Skeletal muscle satellite cell (primary cell): Measurements from ENCODE around the gene IQCE.
"Not testable (repeated sequence)": the region's sequence is repeated elsewhere in the genome, so short reads cannot be mapped to it uniquely, and the experiment has no call there.

Experiments used
- H3K27me3 ChIP-seq: 2 replicates; pipeline ENCODE4 v1.7.0; 2013; ENCODE audit warnings: low read length; ENCODE audit not compliant: control insufficient read depth, insufficient read depth
- H3K36me3 ChIP-seq: 2 replicates; pipeline ENCODE4 v1.7.0; 2013; ENCODE audit warnings: mild to moderate bottlenecking, control low read depth, low read length; ENCODE audit not compliant: insufficient read depth
- H3K4me1 ChIP-seq: 2 replicates; pipeline ENCODE4 v1.7.0; 2013; ENCODE audit warnings: low read length; ENCODE audit not compliant: control insufficient read depth, insufficient read depth
- H3K4me2 ChIP-seq: 2 replicates; pipeline ENCODE4 v1.7.0; 2013; ENCODE audit warnings: mild to moderate bottlenecking, low read length
- H3K4me3 ChIP-seq: 2 replicates; pipeline ENCODE4 v1.7.0; 2013; ENCODE audit warnings: low read length
- H3K9ac ChIP-seq: 2 replicates; pipeline ENCODE4 v1.7.0; 2013; ENCODE audit warnings: mild to moderate bottlenecking, low read depth, low read length, moderate library complexity
- H3K9me3 ChIP-seq: replicated peaks from 2 replicates; pipeline ENCODE4 v1.7.0; 2013; ENCODE audit warnings: mild to moderate bottlenecking, control low read depth, low read length

Gene IQCE

DNA sequence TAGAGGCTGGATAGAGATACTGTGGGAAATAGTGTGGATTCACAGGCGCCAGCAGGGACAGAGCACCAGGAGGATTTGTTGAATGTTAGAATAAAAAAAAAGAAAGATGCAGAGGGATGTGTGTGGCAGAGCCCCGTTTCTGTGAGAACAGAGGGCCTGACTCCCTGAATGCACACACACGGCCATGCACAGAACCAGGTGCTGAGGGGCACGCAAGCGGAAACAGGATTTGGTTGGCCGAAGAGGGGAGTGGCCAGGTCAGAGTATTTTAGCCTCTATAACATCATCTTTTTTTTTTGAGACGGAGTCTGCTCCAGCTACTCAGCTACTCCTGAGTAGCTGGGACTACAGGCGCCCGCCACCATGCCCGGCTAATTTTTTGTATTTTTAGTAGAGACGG is 21.9 kb downstream of the IQCE start:
- Histone ChIP-seq H3K27me3 (no peaks in the 10 kb centered on the region), H3K9ac (no peak overlapping the region), H3K4me2 (no peak overlapping the region), H3K4me1 (no peaks in the 10 kb centered on the region), H3K9me3 (no peaks in the 10 kb centered on the region), H3K4me3 (no peak overlapping the region), H3K36me3 (peaks cover 17% of the 10 kb centered on the region)

DNA sequence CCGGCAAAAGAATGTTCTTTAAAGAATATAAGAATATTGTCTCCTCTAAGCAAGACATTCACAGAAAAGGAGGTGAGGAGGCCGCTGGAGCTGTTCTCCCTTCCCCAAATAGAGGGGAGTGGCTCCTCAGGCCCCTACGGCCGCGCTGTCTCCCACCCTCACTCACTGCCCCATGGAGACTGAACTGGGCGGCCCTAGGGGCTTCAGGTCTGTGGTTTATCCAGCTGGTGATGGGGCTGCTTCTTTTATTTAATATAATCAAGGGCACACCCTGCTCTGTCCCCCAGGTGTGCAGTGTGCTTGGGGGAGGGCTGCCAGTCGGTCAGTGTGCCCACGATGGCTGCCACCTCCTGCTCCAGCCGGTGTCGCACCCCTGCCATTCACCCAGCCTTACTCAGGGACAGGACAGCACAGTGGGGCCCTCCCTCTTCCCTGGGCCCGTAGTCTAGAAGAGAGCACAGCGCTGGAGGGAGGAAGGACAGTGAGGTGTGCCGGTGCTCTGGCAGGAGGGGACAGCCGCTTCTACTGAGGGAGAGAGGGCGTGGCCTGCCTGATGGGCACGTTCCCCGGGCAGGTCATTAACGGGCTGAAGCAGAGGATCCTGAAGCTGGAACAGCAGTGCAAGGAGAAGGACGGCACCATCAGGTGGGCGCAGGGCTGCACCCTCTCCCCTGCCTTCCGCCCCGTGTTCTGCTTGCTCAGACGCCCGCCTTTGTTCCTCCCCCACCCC is 23.4 kb downstream of the IQCE start:
- H3K9ac ChIP-seq, result no peak overlapping the region
- H3K27me3 ChIP-seq, result no peaks in the 10 kb centered on the region
- H3K4me2 ChIP-seq, result no peak overlapping the region
- no peaks in the 10 kb centered on the region for H3K4me1 ChIP-seq
- peaks cover 14% of the 10 kb centered on the region for H3K36me3 ChIP-seq
- H3K4me3 ChIP-seq, result no peak overlapping the region
- no peaks in the 10 kb centered on the region for H3K9me3 ChIP-seq

DNA sequence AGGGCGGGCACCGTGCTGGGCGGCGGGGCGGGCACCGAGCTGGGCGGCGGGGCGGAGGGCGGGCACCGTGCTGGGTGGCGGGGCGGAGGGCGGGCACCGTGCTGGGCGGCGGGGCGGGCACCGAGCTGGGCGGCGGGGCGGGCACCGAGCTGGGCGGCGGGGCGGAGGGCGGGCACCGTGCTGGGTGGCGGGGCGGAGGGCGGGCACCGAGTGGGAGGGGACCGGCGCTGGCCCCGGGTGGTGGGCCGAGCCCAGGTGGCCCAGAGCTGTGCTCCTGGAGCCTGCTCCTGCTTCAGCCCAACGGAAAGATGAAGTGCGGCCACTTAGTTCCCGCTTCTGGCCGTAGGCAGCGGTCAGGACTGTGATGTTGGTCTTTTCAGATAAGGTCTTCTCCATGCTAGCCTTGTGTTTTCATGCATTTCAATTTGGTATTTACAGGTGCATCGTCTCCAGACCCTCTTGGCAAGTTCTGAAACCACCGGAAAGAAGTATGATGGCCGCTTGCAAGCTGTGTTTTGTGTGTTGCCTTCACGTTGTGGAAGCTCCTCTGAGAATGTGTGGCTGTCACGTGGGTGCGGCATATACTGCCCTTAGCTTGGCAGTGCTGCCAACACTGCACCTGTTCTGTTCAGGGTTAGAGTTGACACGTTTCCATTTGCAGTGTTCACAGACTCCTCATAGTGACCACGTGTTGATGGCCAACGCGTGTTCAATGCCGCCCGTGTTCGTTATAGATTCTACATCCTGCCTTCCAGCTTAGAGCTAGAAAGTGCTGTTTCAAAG is 25.2 kb downstream of the IQCE start:
- Histone ChIP-seq H3K4me1 (no peaks in the 10 kb centered on the region), H3K36me3 (peaks cover 15% of the 10 kb centered on the region), H3K4me2 (no peak overlapping the region), H3K4me3 (no peak overlapping the region), H3K9ac (no peak overlapping the region), H3K27me3 (no peaks in the 10 kb centered on the region), H3K9me3 (no peaks in the 10 kb centered on the region)

DNA sequence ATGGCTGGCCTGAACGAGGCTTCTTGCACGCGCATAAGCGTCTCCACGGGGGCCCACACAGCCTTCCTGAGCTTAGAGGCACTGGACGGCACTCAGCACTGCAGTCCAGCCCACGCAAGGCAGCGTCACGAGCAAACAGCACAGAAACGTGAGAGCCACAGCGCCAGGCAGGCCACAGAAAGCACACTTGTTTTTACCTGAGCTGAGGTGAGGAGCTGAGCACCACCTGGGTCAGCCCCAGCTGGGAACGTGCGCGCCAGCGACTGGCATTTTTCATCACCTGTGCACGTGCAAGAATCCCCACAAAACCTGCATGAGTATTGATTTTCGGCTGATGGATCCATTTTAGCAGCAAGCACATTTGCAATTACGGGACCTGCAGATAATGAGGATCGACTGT is 26.7 kb downstream of the IQCE start:
- H3K4me2 ChIP-seq, result no peak overlapping the region

DNA sequence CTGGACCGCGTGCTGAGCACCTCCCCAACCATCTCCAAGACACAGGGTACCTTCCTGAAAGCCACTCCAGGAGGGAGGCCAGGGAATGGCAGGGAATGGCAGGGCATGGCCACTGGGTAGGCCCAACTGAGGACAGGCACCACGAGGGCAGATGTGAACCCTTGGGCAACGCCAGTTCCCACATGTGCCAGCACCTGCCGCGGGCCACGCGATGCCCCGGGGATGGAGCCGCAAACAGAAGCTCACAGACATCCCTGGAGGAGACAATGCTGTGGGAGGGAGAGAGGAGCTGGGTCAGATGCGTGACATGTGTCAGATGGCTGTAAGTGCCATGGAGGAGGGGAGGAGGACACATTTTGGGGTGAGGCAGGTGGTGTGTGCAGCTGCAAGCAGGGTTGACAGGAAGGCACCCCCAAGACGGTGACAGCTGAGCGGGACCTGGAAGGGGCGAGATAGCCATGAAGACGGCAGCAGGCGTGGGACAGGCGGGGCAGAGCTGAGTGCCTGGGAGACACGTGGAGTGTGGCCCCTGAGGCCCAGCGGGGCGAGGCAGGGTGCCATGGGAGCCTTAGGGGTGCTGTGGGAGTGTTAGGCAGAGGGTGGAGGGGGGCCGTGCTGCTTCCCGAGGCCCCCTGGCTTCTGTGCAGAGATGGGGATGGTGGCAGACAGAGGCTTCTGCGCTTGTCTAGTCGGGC is 27.7 kb downstream of the IQCE start:
- no peaks in the 10 kb centered on the region for H3K9me3 ChIP-seq
- H3K4me3 ChIP-seq, result no peak overlapping the region
- no peaks in the 10 kb centered on the region for H3K4me1 ChIP-seq
- no peak overlapping the region for H3K9ac ChIP-seq
- no peaks in the 10 kb centered on the region for H3K27me3 ChIP-seq
- no peak overlapping the region for H3K4me2 ChIP-seq
- H3K36me3 ChIP-seq, result peaks cover 18% of the 10 kb centered on the region

More for the DNA sequence above, 26.7 kb downstream of the IQCE start:
- H3K27me3 ChIP-seq, result no peaks in the 10 kb centered on the region
- no peaks in the 10 kb centered on the region for H3K4me1 ChIP-seq
- no peaks in the 10 kb centered on the region for H3K9me3 ChIP-seq
- no peak overlapping the region for H3K4me3 ChIP-seq
- peaks cover 18% of the 10 kb centered on the region for H3K36me3 ChIP-seq
- no peak overlapping the region for H3K9ac ChIP-seq

DNA sequence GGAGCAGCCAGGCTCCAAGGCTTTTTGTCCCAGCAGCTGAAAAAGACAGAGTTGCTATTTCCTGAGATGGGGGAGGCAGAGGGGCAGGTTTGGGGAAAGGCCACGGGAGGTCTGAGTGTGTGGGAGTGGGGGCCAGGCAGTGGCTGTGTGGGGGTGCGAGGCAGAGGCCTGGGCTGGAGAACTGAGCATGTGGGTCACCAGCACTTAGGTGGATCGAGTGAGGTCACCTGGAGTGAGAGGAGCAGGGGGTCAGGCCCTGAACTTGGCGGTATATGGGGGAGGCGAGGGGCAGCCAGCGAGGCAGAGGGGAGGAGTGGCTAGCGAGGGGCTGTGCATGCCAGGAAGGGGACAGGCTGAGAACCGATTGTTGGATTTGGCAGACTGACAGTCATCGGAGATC is 28.4 kb downstream of the IQCE start:
- Histone ChIP-seq H3K4me1 (no peaks in the 10 kb centered on the region), H3K36me3 (peaks cover 18% of the 10 kb centered on the region), H3K9ac (no peak overlapping the region)

DNA sequence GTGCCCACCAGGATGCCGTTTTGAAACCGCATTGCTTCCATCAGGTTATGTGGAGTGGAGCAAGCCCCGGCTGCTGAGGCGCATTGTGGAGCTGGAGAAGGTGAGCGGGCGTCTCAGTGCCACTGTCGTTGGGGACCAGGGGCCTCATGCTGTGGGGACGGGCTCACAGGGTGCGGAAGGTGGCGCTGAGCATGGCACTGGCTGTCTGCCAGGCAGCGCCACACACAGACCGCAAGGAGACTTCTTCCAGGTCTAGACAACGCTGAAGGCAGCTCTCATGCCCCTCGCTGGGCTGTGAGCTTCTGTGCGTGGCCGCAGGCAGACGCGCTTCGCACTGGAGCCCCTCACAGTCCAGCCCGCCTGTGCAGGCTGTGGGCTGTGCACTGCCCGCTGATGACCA is 29.0 kb downstream of the IQCE start:
- no peak overlapping the region for H3K4me3 ChIP-seq
- peaks cover 24% of the 10 kb centered on the region for H3K36me3 ChIP-seq
- H3K27me3 ChIP-seq, result no peaks in the 10 kb centered on the region
- H3K4me1 ChIP-seq, result no peaks in the 10 kb centered on the region
- H3K9ac ChIP-seq, result no peak overlapping the region
- no peaks in the 10 kb centered on the region for H3K9me3 ChIP-seq
- H3K4me2 ChIP-seq, result no peak overlapping the region

More for the DNA sequence above, 28.4 kb downstream of the IQCE start:
- Histone ChIP-seq H3K4me3 (no peak overlapping the region), H3K4me2 (no peak overlapping the region), H3K27me3 (no peaks in the 10 kb centered on the region), H3K9me3 (no peaks in the 10 kb centered on the region)

DNA sequence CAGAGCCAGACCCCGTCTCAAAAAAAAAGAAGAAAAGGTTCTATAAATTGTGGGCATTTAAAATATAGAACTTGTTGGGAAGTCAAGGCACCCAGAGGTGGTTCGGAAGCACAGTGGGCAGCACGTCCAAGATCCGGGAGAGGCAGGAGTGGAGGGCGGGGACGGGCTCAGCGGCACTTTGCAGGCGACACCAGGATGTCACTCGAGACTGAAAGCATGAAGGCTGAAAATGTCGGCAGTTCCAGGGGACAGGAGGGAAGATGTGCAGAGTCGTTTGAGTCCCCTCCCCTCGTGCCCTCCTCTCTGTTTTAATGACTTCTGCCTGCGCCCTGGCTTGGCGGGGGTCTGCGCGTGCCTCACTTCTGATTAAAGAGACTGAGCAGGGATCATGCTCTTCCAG is 30.6 kb downstream of the IQCE start:
- H3K4me2 ChIP-seq, result no peak overlapping the region
- H3K9ac ChIP-seq, result no peak overlapping the region
- H3K9me3 ChIP-seq, result no peaks in the 10 kb centered on the region
- H3K27me3 ChIP-seq, result no peaks in the 10 kb centered on the region
- no peak overlapping the region for H3K4me3 ChIP-seq
- no peaks in the 10 kb centered on the region for H3K4me1 ChIP-seq
- H3K36me3 ChIP-seq, result peaks cover 30% of the 10 kb centered on the region

DNA sequence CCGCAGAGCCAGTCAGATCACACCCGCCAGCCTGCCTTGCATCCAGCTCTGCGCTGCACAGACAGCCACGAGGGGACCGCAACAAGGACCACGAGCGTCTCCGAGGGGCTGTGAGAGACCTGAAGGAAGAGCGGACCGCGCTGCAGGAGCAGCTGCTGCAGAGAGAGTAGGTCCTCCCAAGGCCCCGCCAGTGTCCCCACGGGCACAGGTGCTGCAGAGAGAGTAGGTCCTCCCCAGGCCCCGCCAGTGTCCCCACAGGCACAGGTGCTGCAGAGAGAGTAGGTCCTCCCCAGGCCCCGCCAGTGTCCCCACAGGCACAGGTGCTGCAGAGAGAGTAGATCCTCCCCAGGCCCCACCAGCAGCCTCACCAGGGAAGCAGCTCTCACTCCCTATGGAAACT is 31.2 kb downstream of the IQCE start:
- not testable (repeated sequence) for H3K27me3 ChIP-seq, H3K9ac ChIP-seq, H3K4me2 ChIP-seq, H3K4me3 ChIP-seq, H3K4me1 ChIP-seq, H3K9me3 ChIP-seq
- H3K36me3 ChIP-seq, result peaks cover 33% of the 10 kb centered on the region

DNA sequence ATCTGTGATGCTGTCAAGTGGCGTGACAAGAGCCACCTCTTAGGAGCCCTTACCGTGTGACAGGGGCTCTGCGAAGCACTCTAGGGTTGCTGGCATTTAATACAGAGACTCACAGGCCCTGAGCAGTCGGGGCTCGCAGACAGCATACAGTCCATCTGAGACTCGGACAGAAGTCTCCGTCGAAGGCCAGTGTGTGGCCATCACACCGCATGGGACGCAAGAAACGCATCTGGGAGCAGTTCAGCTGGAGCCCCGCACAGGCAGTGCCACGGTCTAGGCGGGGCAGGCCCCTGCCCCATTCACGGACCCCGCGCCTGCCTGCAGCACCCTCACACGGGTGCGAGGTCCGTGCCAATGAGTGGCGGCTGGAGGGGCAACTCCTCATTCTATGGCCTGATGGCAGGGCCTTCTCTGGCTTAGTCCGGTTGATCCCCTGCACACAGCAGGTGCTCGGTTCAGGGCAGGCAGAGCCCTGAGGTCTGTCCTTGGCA is 33.6 kb downstream of the IQCE start:
- Histone ChIP-seq H3K9me3 (no peaks in the 10 kb centered on the region), H3K4me1 (no peaks in the 10 kb centered on the region), H3K36me3 (peaks cover 31% of the 10 kb centered on the region), H3K9ac (no peak overlapping the region), H3K4me2 (no peak overlapping the region), H3K27me3 (no peaks in the 10 kb centered on the region), H3K4me3 (no peak overlapping the region)

DNA sequence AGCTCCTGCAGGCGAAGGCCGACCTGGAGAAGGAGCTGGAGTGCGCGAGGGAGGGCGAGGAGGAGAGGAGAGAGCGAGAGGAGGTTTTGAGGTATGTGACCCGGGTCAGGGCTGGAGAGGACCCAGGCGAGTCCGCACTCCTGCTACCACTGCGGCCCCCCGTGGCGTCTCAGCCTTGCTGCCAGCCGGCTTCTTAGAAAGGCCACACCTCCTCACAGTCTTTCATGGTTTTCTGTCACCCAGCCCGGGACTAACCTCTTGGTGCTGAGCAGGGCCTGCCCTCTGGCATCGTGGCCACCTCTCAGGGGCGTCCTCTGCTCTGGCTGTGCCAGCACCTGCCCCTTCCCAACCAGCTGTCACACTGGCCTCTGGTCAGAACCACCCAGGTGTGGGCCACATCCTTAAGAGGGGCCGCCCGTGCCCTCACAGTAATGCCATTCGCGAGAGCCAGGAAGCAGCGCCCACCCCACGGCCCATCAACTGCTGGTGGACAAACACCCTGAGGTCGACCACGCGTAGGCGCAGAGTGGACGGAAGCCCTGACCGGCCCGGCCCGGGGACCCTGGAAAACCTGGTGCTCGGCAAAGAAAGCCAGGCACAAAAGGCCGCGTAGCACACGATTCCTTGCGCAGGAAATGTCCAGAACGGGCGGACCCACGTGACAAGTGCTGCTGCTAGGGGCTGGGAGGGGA is 34.4 kb downstream of the IQCE start:
- Histone ChIP-seq H3K9ac (no peak overlapping the region), H3K9me3 (no peaks in the 10 kb centered on the region), H3K4me2 (no peak overlapping the region), H3K27me3 (no peaks in the 10 kb centered on the region), H3K4me1 (no peaks in the 10 kb centered on the region), H3K4me3 (no peak overlapping the region), H3K36me3 (peaks cover 26% of the 10 kb centered on the region)
